ENCODE measurements around the gene KBTBD7. TPM values are rescaled to one million over a fixed set of nuclear protein-coding genes. Genes with fewer than 3 reads are reported as not detected.

KBTBD7 gene
- total and polyA plus RNA-seq, 2 of the 8 experiments (the other 6 are each of a cell fraction or from before 2014, with no cell fraction given), result 10.2 to 17.4 TPM

DNA sequence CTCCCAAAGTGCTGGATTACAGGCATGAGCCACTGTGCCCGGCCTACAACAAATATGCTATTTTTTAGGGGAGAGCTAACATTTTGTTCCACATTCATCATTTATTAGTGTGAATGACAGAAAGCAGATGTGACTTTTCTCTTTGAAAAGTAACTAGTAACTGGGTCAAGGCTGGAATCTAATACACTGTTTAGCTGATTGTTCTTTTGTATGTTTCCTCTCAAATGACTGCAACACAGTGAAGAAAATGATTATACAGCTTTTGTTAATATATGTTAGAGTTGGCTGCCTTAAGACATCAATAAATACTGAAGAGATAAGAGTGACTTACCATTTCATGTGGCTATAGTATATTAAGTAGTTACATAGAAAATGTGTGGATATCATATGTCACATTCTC lies 42.0 kb upstream of the KBTBD7 start:
- H3K9ac ChIP-seq (replicated peaks in 1 of 4; ENCODE audit: extremely low read depth in 1 of 4, low read depth in 3 of 4, low read length in 3 of 4), result no peak overlapping the region
- TF ChIP-seq HDAC2 (IDR thresholded peaks at IDR 0.05; ENCODE audit: borderline replicate concordance in 1 of 2, low read depth in 2 of 2, low read length in 2 of 2) (no peak), EZH2 (IDR thresholded peaks at IDR 0.05; ENCODE audit: low read depth, low read length, severe bottlenecking) (no peak), BACH1 (IDR thresholded peaks at IDR 0.05; ENCODE audit: low read length) (no peak), CHD1 (IDR thresholded peaks at IDR 0.05; ENCODE audit: low read depth, low read length) (no peak), JUN (IDR thresholded peaks at IDR 0.05; ENCODE audit: low read depth, low read length) (no peak), CTBP2 (IDR thresholded peaks at IDR 0.05; ENCODE audit: borderline replicate concordance, insufficient read depth, insufficient read length, low read length) (no peak), EGR1 (IDR thresholded peaks at IDR 0.05; ENCODE audit: borderline replicate concordance, low read depth, low read length) (no peak)
- TF ChIP-seq, protein P1, sequence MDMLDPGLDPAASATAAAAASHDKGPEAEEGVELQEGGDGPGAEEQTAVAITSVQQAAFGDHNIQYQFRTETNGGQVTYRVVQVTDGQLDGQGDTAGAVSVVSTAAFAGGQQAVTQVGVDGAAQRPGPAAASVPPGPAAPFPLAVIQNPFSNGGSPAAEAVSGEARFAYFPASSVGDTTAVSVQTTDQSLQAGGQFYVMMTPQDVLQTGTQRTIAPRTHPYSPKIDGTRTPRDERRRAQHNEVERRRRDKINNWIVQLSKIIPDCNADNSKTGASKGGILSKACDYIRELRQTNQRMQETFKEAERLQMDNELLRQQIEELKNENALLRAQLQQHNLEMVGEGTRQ (IDR thresholded peaks at IDR 0.05; ENCODE audit: low read length), result no peak
- TF ChIP-seq, protein P2, sequence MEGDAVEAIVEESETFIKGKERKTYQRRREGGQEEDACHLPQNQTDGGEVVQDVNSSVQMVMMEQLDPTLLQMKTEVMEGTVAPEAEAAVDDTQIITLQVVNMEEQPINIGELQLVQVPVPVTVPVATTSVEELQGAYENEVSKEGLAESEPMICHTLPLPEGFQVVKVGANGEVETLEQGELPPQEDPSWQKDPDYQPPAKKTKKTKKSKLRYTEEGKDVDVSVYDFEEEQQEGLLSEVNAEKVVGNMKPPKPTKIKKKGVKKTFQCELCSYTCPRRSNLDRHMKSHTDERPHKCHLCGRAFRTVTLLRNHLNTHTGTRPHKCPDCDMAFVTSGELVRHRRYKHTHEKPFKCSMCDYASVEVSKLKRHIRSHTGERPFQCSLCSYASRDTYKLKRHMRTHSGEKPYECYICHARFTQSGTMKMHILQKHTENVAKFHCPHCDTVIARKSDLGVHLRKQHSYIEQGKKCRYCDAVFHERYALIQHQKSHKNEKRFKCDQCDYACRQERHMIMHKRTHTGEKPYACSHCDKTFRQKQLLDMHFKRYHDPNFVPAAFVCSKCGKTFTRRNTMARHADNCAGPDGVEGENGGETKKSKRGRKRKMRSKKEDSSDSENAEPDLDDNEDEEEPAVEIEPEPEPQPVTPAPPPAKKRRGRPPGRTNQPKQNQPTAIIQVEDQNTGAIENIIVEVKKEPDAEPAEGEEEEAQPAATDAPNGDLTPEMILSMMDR (IDR thresholded peaks at IDR 0.05; ENCODE audit: control extremely low read depth in 1 of 3, insufficient read depth in 1 of 3, low read depth in 1 of 3, low read length in 3 of 3), result no peak

More for the DNA sequence above, 42.0 kb upstream of the KBTBD7 start:
- H4K91ac ChIP-seq (replicated peaks; ENCODE audit: insufficient read length, low read length), result no peak overlapping the region
- H3K4me3 ChIP-seq (ENCODE audit: extremely low read depth in 1 of 4, insufficient read depth in 2 of 4, low read depth in 3 of 4, low read length in 4 of 4), result no peak overlapping the region
- no peak overlapping the region for H3K4ac ChIP-seq (replicated peaks; ENCODE audit: insufficient read length, low read depth, low read length)
- no peak overlapping the region for H2BK5ac ChIP-seq (ENCODE audit: low read depth, low read length)
- H3K27me3 ChIP-seq (replicated peaks in 1 of 4; ENCODE audit: control insufficient read depth in 3 of 4, extremely low read depth in 1 of 4, insufficient read depth in 3 of 4, low read length in 3 of 4), result no peaks in the 10 kb centered on the region
- H3K9me3 ChIP-seq (ENCODE audit: insufficient read depth in 2 of 2, low read depth in 1 of 2, low read length in 1 of 2), result no peaks in the 10 kb centered on the region
- H3K79me2 ChIP-seq (ENCODE audit: control insufficient read depth in 1 of 2, insufficient read depth in 2 of 2, low read length in 2 of 2), result no peaks in the 10 kb centered on the region
- H2BK15ac ChIP-seq (ENCODE audit: low read length), result no peak overlapping the region
- ChIA-PET CTCF (ENCODE audit: partially characterized antibody) (interaction anchor here (0.7 to 0.9 kb wide), 2 partner anchors 9 to 16 kb away, joined by 3 to 4 read pairs; no protein-coding TSS in a partner anchor), POLR2A (ENCODE audit: partially characterized antibody) (interaction anchor here (0.6 kb wide), 1 partner anchor 17 kb away, joined by 3 read pairs; no protein-coding TSS in a partner anchor)
- H3K18ac ChIP-seq (ENCODE audit: extremely low read depth, low read length), result no peak overlapping the region
- no peak overlapping the region for H3K23ac ChIP-seq (ENCODE audit: insufficient read length)
- H3K56ac ChIP-seq (replicated peaks; ENCODE audit: insufficient read length, low read depth, low read length), result no peak overlapping the region
- no peak overlapping the region for H3K27ac ChIP-seq (ENCODE audit: low read depth, low read length)
- no peak overlapping the region for H2BK12ac ChIP-seq (ENCODE audit: low read depth, low read length)
- H4K20me1 ChIP-seq (replicated peaks in 1 of 2; ENCODE audit: control insufficient read depth in 1 of 2, insufficient read depth in 2 of 2, low read length in 2 of 2), result no peaks in the 10 kb centered on the region
- no peaks in the 10 kb centered on the region for H3K4me1 ChIP-seq (replicated peaks in 1 of 4; ENCODE audit: control insufficient read depth in 3 of 4, insufficient read depth in 4 of 4, low read length in 3 of 4)
- no peak for DNase-seq (ENCODE audit: low read depth in 1 of 2, low spot score in 2 of 2)
- WGBS, 2 experiments (ENCODE audit: extremely low coverage in 1 of 2, insufficient coverage in 1 of 2, insufficient read length in 1 of 2, insufficient replicate concordance in 2 of 2, low coverage in 1 of 2, low lambda C conversion rate in 2 of 2, missing lambda C conversion rate in 1 of 2), result 94% methylated on average over 1 of the region's 1 CpG; no CpG with 5 or more reads in 1 of the 2 experiments
- no peak overlapping the region for H2BK120ac ChIP-seq (replicated peaks; ENCODE audit: low read depth, low read length)
- FAIRE-seq, result no peak
- H2BK20ac ChIP-seq (ENCODE audit: low read length), result no peak overlapping the region
- no peak overlapping the region for H4K5ac ChIP-seq (ENCODE audit: insufficient read length, low read depth, low read length)
- H3K14ac ChIP-seq (ENCODE audit: insufficient read length), result no peak overlapping the region
- H3K79me1 ChIP-seq (ENCODE audit: low read depth, low read length), result no peaks in the 10 kb centered on the region
- H2AFZ ChIP-seq (ENCODE audit: low read length), result no peak overlapping the region
- no peak overlapping the region for H3K4me2 ChIP-seq (ENCODE audit: insufficient read depth in 1 of 2, low read depth in 2 of 2, low read length in 2 of 2)
- no peak overlapping the region for H4K8ac ChIP-seq (ENCODE audit: extremely low read depth, insufficient read depth, low read length)
- H2AK5ac ChIP-seq (ENCODE audit: low read depth, low read length), result no peak overlapping the region
- peaks cover 0 to 6% (median 0%) of the 10 kb centered on the region in 4 experiments; a peak in 1 of 8 replicates for H3K36me3 ChIP-seq (ENCODE audit: control insufficient read depth in 2 of 4, insufficient read depth in 4 of 4, low read length in 3 of 4)
- H3K23me2 ChIP-seq (ENCODE audit: low read depth, low read length), result no peaks in the 10 kb centered on the region; the same call in 1 of the 2 replicates
